Upper lobe of left lung (tissue), 6 donors: Measurements from ENCODE around the gene ADAMTS13. TPM values are rescaled to one million over a fixed set of nuclear protein-coding genes. Genes with fewer than 3 reads are reported as not detected.

Source experiments
- ATAC-seq, 2 donors: fragments of 200-7000 bp; cut with Tn5 transposase; one replicate each; pipeline ENCODE4 v1.9.1; 2022; ENCODE audit warnings: mild to moderate bottlenecking in 2 of 2, moderate library complexity in 2 of 2; ENCODE audit not compliant: low FRiP score in 2 of 2
- DNase-seq, 2 donors: peaks; one replicate each; pipeline ENCODE4 v3.0.0-alpha.2; 2019 to 2020
- H3K27ac ChIP-seq, 4 donors: fragments of 200-600 bp; sonication (generic); one replicate each; pipeline ENCODE4 v1.5.1; 2016 to 2019
- H3K27me3 ChIP-seq, 4 donors: fragments of 200-600 bp; sonication (generic); one replicate each; pipeline ENCODE4 v1.5.1; 2017 to 2019
- H3K36me3 ChIP-seq, 4 donors: fragments of 200-600 bp; sonication (generic); one replicate each; pipeline ENCODE4 v1.5.1; 2016 to 2019
- H3K4me1 ChIP-seq, 4 donors: fragments of 200-600 bp; sonication (generic); one replicate each; pipeline ENCODE4 v1.5.1; 2018 to 2019
- H3K4me3 ChIP-seq, 4 donors: fragments of 200-600 bp; sonication (generic); one replicate each; pipeline ENCODE4 v1.5.1; 2017 to 2019; ENCODE audit warnings: mild to moderate bottlenecking in 2 of 4, moderate library complexity in 1 of 4
- H3K9me3 ChIP-seq, 4 donors: fragments of 200-600 bp; sonication (generic); one replicate each; pipeline ENCODE4 v1.5.1; 2018 to 2019
- CTCF ChIP-seq, 6 experiments: fragments of 450-650 bp in 4 of 6; fragments of 200-600 bp in 2 of 6; sonication (generic) in 2 of 6; IDR thresholded peaks; one replicate each; pipeline ENCODE4 v1.5.1; 2016 to 2019; ENCODE audit warnings: antibody characterized with exemption in 6 of 6
- EP300 ChIP-seq, 4 donors: sonication (generic); formaldehyde crosslinking; IDR thresholded peaks; one replicate each; pipeline ENCODE4 v1.5.1; 2017; ENCODE audit warnings: antibody characterized with exemption in 4 of 4, control low read depth in 2 of 4
- POLR2A ChIP-seq, 4 donors: fragments of 450-650 bp; IDR thresholded peaks; one replicate each; pipeline ENCODE4 v1.5.1; 2016 to 2017; ENCODE audit warnings: antibody characterized with exemption in 4 of 4, mild to moderate bottlenecking in 2 of 4
- POLR2AphosphoS5 ChIP-seq, 2 donors: sonication (generic); formaldehyde crosslinking; IDR thresholded peaks; one replicate each; pipeline ENCODE4 v1.5.1; 2017; ENCODE audit warnings: antibody characterized with exemption in 2 of 2
- WGBS, 2 donors: methylation state at CpG; one replicate each; pipeline ENCODE4 v1.1.5; 2017 to 2018; 5-methylcytosine and 5-hydroxymethylcytosine counted together
- total RNA-seq, 6 donors: library from RNA; depleted of rRNA in 4 of 6; stranded (reverse); fragments of >200 nt in 4 of 6; gene quantifications; one replicate each; pipeline versions ENCODE4 v1.1.0 to v1.2.1, GENCODE V29; 2016 to 2021
- donor health status: DM: no; HTN: no; CAD: no; lungs with moderate emphysema.
- donor health status: DM: no; HTN: yes; CAD: no; lungs with severe emphysema.

Gene ADAMTS13
- total RNA-seq, 6 donors from 2014 or later: 1.4 to 9.4 (median 2.5) TPM

GRCh38 chr9:133492061-133493021, 70.2 kb downstream of the ADAMTS13 start:
- WGBS, 2 donors: 71 to 72% methylated on average over 12 to 33 of the region's 33 CpGs
- peak in 1 of 2 donors; percentile 62 for DNase-seq
- peak in 1 of 2 donors; percentile 4 for ATAC-seq
- H3K4me3 ChIP-seq: no peak overlapping the region
- H3K9me3 ChIP-seq: no peaks in the 10 kb centered on the region
- peak overlapping the region; percentile 45 to 79 (median 61) for H3K27ac ChIP-seq
- H3K27me3 ChIP-seq: no peaks in the 10 kb centered on the region
- TF ChIP-seq CTCF (IDR thresholded peaks at IDR 0.05) (no peak), POLR2A (IDR thresholded peaks at IDR 0.05) (no peak), POLR2AphosphoS5 (IDR thresholded peaks at IDR 0.05) (peak in 1 of 2 donors; percentile 11), EP300 (IDR thresholded peaks at IDR 0.05) (no peak)
- H3K4me1 ChIP-seq: peaks cover 9 to 15% (median 13%) of the 10 kb centered on the region in 4 donors
- H3K36me3 ChIP-seq: no peaks in the 10 kb centered on the region

GRCh38 chr9:133493428-133493827, 71.3 kb downstream of the ADAMTS13 start:
- WGBS, 2 donors: 89 to 92% methylated on average over 5 to 7 of the region's 11 CpGs
- Histone ChIP-seq H3K4me3 (no peak overlapping the region), H3K9me3 (no peaks in the 10 kb centered on the region), H3K4me1 (peaks cover under 1 to 18% (median 13%) of the 10 kb centered on the region in 4 donors), H3K27ac (peak overlapping the region; percentile 45 to 79 (median 61)), H3K36me3 (no peaks in the 10 kb centered on the region), H3K27me3 (no peaks in the 10 kb centered on the region)
- TF ChIP-seq POLR2AphosphoS5 (IDR thresholded peaks at IDR 0.05) (peak in 1 of 2 donors; percentile 30), EP300 (IDR thresholded peaks at IDR 0.05) (peak in 3 of 4 donors; percentile 27 to 69 (median 61)), CTCF (IDR thresholded peaks at IDR 0.05) (no peak), POLR2A (IDR thresholded peaks at IDR 0.05) (no peak)
- DNase-seq: peak in 1 of 2 donors; percentile 60
- no peak for ATAC-seq

GRCh38 chr9:133493845-133494540, 71.8 kb downstream of the ADAMTS13 start:
- Histone ChIP-seq H3K4me3 (no peak overlapping the region), H3K9me3 (no peaks in the 10 kb centered on the region), H3K27me3 (no peaks in the 10 kb centered on the region), H3K4me1 (peaks cover 5 to 22% (median 15%) of the 10 kb centered on the region in 4 donors), H3K36me3 (no peaks in the 10 kb centered on the region), H3K27ac (peak overlapping the region in 2 of 4 donors; percentile 68 to 69)
- TF ChIP-seq EP300 (IDR thresholded peaks at IDR 0.05) (no peak), POLR2AphosphoS5 (IDR thresholded peaks at IDR 0.05) (no peak), CTCF (IDR thresholded peaks at IDR 0.05) (no peak), POLR2A (IDR thresholded peaks at IDR 0.05) (no peak)
- ATAC-seq (no peak), DNase-seq (peak in 1 of 2 donors; percentile 65)
- 90 to 92% methylated on average over 17 to 23 of the region's 23 CpGs for WGBS, 2 donors

- ATAC-seq: no peak
- H3K27ac ChIP-seq: no peak overlapping the region
- H3K4me3 ChIP-seq: no peak overlapping the region
- peaks cover 5 to 22% (median 15%) of the 10 kb centered on the region in 4 donors for H3K4me1 ChIP-seq
- no peaks in the 10 kb centered on the region for H3K36me3 ChIP-seq
- TF ChIP-seq CTCF (IDR thresholded peaks at IDR 0.05) (no peak), POLR2A (IDR thresholded peaks at IDR 0.05) (no peak), EP300 (IDR thresholded peaks at IDR 0.05) (no peak), POLR2AphosphoS5 (IDR thresholded peaks at IDR 0.05) (no peak)
- H3K27me3 ChIP-seq: no peaks in the 10 kb centered on the region
- peak in 1 of 2 donors; percentile 74 for DNase-seq
- 75 to 91% methylated on average over 15 to 22 of the region's 24 CpGs for WGBS, 2 donors
- no peaks in the 10 kb centered on the region for H3K9me3 ChIP-seq
Measured at GRCh38 chr9:133494636-133495326, 72.6 kb downstream of the ADAMTS13 start.
